Measurements from ENCODE around the gene OGDH. TPM values are rescaled to one million over a fixed set of nuclear protein-coding genes. Genes with fewer than 3 reads are reported as not detected.

OGDH gene
- total and polyA plus RNA-seq, 4 donors: 39.0 to 142 (median 59.9) TPM

GRCh38 chr7:44703921-44704320, 97.5 kb downstream of the OGDH start:
- DNase-seq (peak in 2 of 3 donors; percentile 60 to 62), ATAC-seq (ENCODE audit: insufficient read depth, low FRiP score) (no peak)
- Histone ChIP-seq H3K9ac (ENCODE audit: insufficient read depth in 1 of 2, low read length in 2 of 2) (no peak overlapping the region), H3K4me1 (ENCODE audit: control insufficient read depth in 5 of 5, insufficient read depth in 5 of 5, low read length in 5 of 5) (no peaks in the 10 kb centered on the region), H3K27ac (ENCODE audit: low read depth in 1 of 2, low read length in 1 of 2) (no peak overlapping the region), H3K9me3 (ENCODE audit: control insufficient read depth in 4 of 4, insufficient read depth in 3 of 4, low read length in 3 of 4) (peaks cover 0 to 1% (median 0%) of the 10 kb centered on the region in 4 donors), H3K27me3 (ENCODE audit: control insufficient read depth in 3 of 3, insufficient read depth in 3 of 3, low read length in 2 of 3) (no peaks in the 10 kb centered on the region), H3K36me3 (ENCODE audit: control insufficient read depth in 4 of 4, insufficient read depth in 4 of 4, low read length in 4 of 4) (peaks cover 21 to 43% (median 35%) of the 10 kb centered on the region in 4 donors), H3K4me3 (no peak overlapping the region)
- WGBS, 2 donors: 84 to 95% methylated on average over 1 of the region's 1 CpG
- TF ChIP-seq CTCF (IDR thresholded peaks at IDR 0.05; ENCODE audit: control extremely low read depth, extremely low read depth): no peak

- Histone ChIP-seq H3K27ac (ENCODE audit: low read depth in 1 of 2, low read length in 1 of 2) (no peak overlapping the region), H3K27me3 (ENCODE audit: control insufficient read depth in 3 of 3, insufficient read depth in 3 of 3, low read length in 2 of 3) (no peaks in the 10 kb centered on the region), H3K4me3 (no peak overlapping the region), H3K9me3 (ENCODE audit: control insufficient read depth in 4 of 4, insufficient read depth in 3 of 4, low read length in 3 of 4) (peaks cover 0 to 1% (median 0%) of the 10 kb centered on the region in 4 donors), H3K4me1 (ENCODE audit: control insufficient read depth in 5 of 5, insufficient read depth in 5 of 5, low read length in 5 of 5) (no peaks in the 10 kb centered on the region), H3K9ac (ENCODE audit: insufficient read depth in 1 of 2, low read length in 2 of 2) (no peak overlapping the region), H3K36me3 (ENCODE audit: control insufficient read depth in 4 of 4, insufficient read depth in 4 of 4, low read length in 4 of 4) (peaks cover 21 to 47% (median 31%) of the 10 kb centered on the region in 4 donors)
- no peak for ATAC-seq (ENCODE audit: insufficient read depth, low FRiP score)
- WGBS, 2 donors: 90 to 95% methylated on average over 3 of the region's 3 CpGs
- no peak for TF ChIP-seq CTCF (IDR thresholded peaks at IDR 0.05; ENCODE audit: control extremely low read depth, extremely low read depth)
- no peak for DNase-seq
Observed at GRCh38 chr7:44705434-44705833, 99.0 kb downstream of the OGDH start.

GRCh38 chr7:44706788-44707557, 100.5 kb downstream of the OGDH start:
- WGBS, 2 donors: 93 to 96% methylated on average over 20 of the region's 20 CpGs
- DNase-seq: no peak

More at GRCh38 chr7:44706788-44707557, 100.5 kb downstream of the OGDH start:
- Histone ChIP-seq H3K4me1 (ENCODE audit: control insufficient read depth in 5 of 5, insufficient read depth in 5 of 5, low read length in 5 of 5) (peaks cover 0 to 3% (median 0%) of the 10 kb centered on the region in 5 donors), H3K4me3 (no peak overlapping the region), H3K27me3 (ENCODE audit: control insufficient read depth in 3 of 3, insufficient read depth in 3 of 3, low read length in 2 of 3) (no peaks in the 10 kb centered on the region), H3K27ac (ENCODE audit: low read depth in 1 of 2, low read length in 1 of 2) (no peak overlapping the region), H3K36me3 (ENCODE audit: control insufficient read depth in 4 of 4, insufficient read depth in 4 of 4, low read length in 4 of 4) (peaks cover 12 to 36% (median 26%) of the 10 kb centered on the region in 4 donors), H3K9me3 (ENCODE audit: control insufficient read depth in 4 of 4, insufficient read depth in 3 of 4, low read length in 3 of 4) (peaks cover 0 to 1% (median 0%) of the 10 kb centered on the region in 4 donors), H3K9ac (ENCODE audit: insufficient read depth in 1 of 2, low read length in 2 of 2) (no peak overlapping the region)
- no peak for TF ChIP-seq CTCF (IDR thresholded peaks at IDR 0.05; ENCODE audit: control extremely low read depth, extremely low read depth)
- ATAC-seq (ENCODE audit: insufficient read depth, low FRiP score): no peak
